ENCODE data around the gene PPT2.
"Not testable (repeated sequence)": the region's sequence is repeated elsewhere in the genome, so short reads cannot be mapped to it uniquely, and the experiment has no call there.

Gene PPT2

GRCh38 chr6:32137454-32137853 is 16.5 kb upstream of the PPT2 start:
- Mint-ChIP-seq H3K27me3 (ENCODE audit: low read depth) (peaks cover 14% of the 10 kb centered on the region), H3K36me3 (ENCODE audit: low read depth) (no peaks in the 10 kb centered on the region), H3K4me1 (ENCODE audit: low read depth) (no peaks in the 10 kb centered on the region), H3K27ac (no peak overlapping the region), H3K9me3 (no peaks in the 10 kb centered on the region), H3K4me3 (no peak overlapping the region)
- DNase-seq (ENCODE audit: low spot score), result no peak

DNA sequence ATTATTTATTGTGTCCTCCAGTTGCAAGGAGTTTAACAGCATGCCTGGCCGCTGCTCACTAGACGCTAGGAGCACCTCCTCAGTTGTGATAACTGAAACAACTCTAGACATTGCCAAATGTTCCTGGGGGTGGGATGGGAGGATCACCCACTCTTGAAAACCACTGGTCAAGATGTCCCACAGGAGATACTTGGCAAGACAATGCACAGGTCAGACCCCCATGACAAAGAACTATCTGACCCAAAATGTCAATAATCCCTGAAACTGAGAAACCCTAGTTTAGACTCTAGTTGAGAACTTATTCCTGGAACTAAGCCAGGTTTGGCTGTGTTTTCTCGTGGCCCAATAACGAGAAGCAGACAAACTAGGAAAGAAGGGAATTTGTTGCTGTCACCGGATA is 14.4 kb upstream of the PPT2 start:
- Mint-ChIP-seq H3K4me1 (ENCODE audit: low read depth) (no peaks in the 10 kb centered on the region), H3K27ac (no peak overlapping the region), H3K27me3 (ENCODE audit: low read depth) (peaks cover 12% of the 10 kb centered on the region), H3K36me3 (ENCODE audit: low read depth) (no peaks in the 10 kb centered on the region), H3K4me3 (no peak overlapping the region), H3K9me3 (no peaks in the 10 kb centered on the region)
- no peak for DNase-seq (ENCODE audit: low spot score)

- H3K36me3 Mint-ChIP-seq (ENCODE audit: low read depth), result no peaks in the 10 kb centered on the region
- no peak overlapping the region for H3K4me3 Mint-ChIP-seq
- no peak for DNase-seq (ENCODE audit: low spot score)
- no peaks in the 10 kb centered on the region for H3K4me1 Mint-ChIP-seq (ENCODE audit: low read depth)
- no peak overlapping the region for H3K27ac Mint-ChIP-seq
- no peaks in the 10 kb centered on the region for H3K9me3 Mint-ChIP-seq
- H3K27me3 Mint-ChIP-seq (ENCODE audit: low read depth), result peaks cover 11% of the 10 kb centered on the region
Observed at GRCh38 chr6:32140420-32141046, 13.4 kb upstream of the PPT2 start.

GRCh38 chr6:32144238-32144637 is 9.7 kb upstream of the PPT2 start:
- H3K9me3 Mint-ChIP-seq; DNase-seq (ENCODE audit: low spot score); H3K36me3 Mint-ChIP-seq (ENCODE audit: low read depth); H3K4me3 Mint-ChIP-seq; H3K27ac Mint-ChIP-seq: not testable (repeated sequence)
- Mint-ChIP-seq H3K4me1 (ENCODE audit: low read depth) (peaks cover 11% of the 10 kb centered on the region), H3K27me3 (ENCODE audit: low read depth) (peaks cover 47% of the 10 kb centered on the region)

DNA sequence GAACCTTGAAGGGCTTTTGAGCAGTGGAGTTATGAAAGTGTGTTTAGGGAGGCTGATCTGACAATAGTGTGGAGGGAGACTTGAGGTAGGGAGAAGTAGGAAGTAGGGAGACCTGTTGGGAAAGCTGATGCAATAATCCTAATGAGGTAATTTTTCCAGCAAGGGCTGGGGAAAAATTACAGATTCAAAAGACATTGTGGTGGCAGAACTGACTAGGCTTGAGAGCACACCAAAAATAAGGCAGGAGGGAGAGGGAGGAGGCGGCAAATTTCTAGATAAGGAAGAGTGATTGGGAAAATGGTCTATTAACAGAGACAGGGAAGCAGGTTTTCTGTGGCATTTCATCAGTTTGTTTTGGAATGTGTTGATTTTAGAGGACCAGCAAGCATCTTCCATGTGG is 7.7 kb upstream of the PPT2 start:
- Mint-ChIP-seq H3K9me3 (no peaks in the 10 kb centered on the region), H3K4me1 (ENCODE audit: low read depth) (peaks cover 12% of the 10 kb centered on the region), H3K4me3 (no peak overlapping the region), H3K27ac (no peak overlapping the region), H3K36me3 (ENCODE audit: low read depth) (no peaks in the 10 kb centered on the region), H3K27me3 (ENCODE audit: low read depth) (peaks cover 58% of the 10 kb centered on the region)
- no peak for DNase-seq (ENCODE audit: low spot score)

DNA sequence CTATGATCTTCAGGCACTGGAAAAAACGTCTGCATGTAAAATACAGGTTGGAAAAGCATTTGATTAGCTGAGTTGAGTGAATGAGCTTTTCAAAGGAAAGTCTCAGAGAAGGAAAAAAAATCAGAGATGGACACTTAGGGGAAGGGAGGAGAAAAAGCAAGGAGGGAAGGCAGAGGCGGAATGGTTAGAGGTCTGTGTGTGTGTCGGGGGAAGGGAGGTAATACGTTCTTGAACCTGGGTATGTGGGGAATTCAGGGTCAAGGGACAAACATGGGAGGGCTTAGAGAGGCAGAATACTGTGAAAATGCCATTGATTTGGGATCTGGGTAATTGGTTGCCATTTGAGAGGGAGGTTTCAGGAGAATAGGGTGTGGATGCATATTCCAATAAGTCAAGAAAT is 7.3 kb upstream of the PPT2 start:
- no peak overlapping the region for H3K4me3 Mint-ChIP-seq
- peaks cover 59% of the 10 kb centered on the region for H3K27me3 Mint-ChIP-seq (ENCODE audit: low read depth)
- no peak overlapping the region for H3K27ac Mint-ChIP-seq
- H3K9me3 Mint-ChIP-seq, result no peaks in the 10 kb centered on the region
- no peak for DNase-seq (ENCODE audit: low spot score)
- H3K36me3 Mint-ChIP-seq (ENCODE audit: low read depth), result no peaks in the 10 kb centered on the region
- H3K4me1 Mint-ChIP-seq (ENCODE audit: low read depth), result peaks cover 13% of the 10 kb centered on the region

DNA sequence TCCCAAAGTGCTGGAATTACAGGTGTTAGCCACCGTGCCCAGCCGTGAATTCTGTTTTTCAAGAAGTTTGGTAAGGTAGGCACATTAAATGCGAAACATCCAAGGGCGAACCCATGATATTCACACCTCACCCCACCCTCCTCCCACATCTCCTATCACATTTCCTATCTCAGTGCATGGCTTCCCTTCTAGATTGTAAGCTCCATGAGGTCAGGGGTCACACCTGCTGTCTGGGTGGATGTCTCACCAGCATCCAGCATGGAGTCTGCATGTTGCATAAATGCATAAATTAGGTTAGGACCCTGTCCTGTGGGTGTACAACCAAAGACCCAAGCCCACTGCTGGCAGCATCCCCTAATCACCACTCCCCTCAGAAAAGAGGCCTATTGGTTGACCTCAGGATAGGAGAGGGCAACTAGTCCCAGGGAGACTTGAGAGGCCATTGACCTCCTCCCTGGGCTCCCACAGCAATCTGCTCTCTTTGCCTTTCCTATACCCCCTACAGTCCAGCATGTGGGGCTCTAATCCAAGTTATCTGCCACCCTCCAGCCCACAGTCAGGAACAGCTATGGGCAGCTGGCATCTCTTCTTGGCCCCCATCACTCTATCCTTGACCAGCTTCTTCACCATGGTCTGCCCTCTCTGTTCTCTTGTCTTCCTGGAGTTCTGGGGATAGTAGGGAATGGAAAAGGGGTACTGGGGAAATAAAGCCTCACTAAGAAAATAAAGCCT is 6.4 kb upstream of the PPT2 start:
- Mint-ChIP-seq H3K27me3 (ENCODE audit: low read depth) (peaks cover 60% of the 10 kb centered on the region), H3K9me3 (no peaks in the 10 kb centered on the region), H3K27ac (no peak overlapping the region), H3K4me1 (ENCODE audit: low read depth) (peaks cover 13% of the 10 kb centered on the region), H3K4me3 (no peak overlapping the region), H3K36me3 (ENCODE audit: low read depth) (no peaks in the 10 kb centered on the region)
- no peak for DNase-seq (ENCODE audit: low spot score)

DNA sequence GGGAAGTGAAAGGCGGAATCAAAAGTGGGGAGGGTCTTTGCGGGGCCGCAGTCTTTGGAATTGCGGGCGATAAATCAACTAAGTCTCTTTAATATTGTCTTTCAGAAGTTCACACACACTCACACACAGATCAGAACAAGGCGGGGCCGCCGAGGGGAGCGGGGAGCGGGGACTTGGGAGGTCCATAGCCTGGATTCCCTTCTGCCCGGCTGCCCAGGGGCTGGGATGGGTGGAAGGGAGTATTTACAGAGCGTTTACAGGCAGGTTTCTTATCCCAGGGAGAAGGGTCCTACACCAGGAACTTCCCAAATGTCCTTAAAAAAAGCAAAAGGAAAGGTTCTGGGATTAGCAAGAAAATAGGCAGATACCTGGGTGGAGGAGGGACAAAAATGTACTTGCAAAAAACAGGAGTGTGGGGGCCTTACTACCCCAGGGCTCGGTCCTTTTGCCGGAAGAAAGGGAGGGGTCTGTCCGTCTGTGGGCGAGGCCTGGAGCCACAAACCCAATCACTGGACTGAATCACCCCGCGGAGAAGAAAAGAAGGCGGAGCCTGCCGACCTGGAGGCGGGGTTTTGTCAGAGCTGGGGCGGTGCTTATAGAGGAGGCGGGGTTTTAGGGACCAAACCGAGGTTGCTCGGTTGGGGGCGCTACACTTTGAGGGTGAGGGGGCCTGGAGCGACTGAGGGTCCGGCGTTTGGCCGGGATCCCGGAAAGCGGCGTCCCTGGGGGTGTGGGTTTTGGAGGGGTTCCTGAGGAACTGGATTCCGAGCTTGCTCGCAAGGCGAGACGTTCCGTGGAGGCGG is 5.5 kb upstream of the PPT2 start:
- peak; percentile 63 for DNase-seq (ENCODE audit: low spot score)
- Mint-ChIP-seq H3K27ac (peak overlapping the region; percentile 29), H3K27me3 (ENCODE audit: low read depth) (peaks cover 69% of the 10 kb centered on the region), H3K9me3 (no peaks in the 10 kb centered on the region), H3K4me3 (peak overlapping the region; percentile 79), H3K4me1 (ENCODE audit: low read depth) (peaks cover 19% of the 10 kb centered on the region), H3K36me3 (ENCODE audit: low read depth) (no peaks in the 10 kb centered on the region)

GRCh38 chr6:32149092-32149755 is 4.7 kb upstream of the PPT2 start:
- Mint-ChIP-seq H3K4me1 (ENCODE audit: low read depth) (peaks cover 21% of the 10 kb centered on the region), H3K36me3 (ENCODE audit: low read depth) (no peaks in the 10 kb centered on the region), H3K4me3 (peak overlapping the region; percentile 79), H3K27ac (peak overlapping the region; percentile 29), H3K27me3 (ENCODE audit: low read depth) (peaks cover 70% of the 10 kb centered on the region), H3K9me3 (no peaks in the 10 kb centered on the region)
- DNase-seq (ENCODE audit: low spot score), result no peak

DNA sequence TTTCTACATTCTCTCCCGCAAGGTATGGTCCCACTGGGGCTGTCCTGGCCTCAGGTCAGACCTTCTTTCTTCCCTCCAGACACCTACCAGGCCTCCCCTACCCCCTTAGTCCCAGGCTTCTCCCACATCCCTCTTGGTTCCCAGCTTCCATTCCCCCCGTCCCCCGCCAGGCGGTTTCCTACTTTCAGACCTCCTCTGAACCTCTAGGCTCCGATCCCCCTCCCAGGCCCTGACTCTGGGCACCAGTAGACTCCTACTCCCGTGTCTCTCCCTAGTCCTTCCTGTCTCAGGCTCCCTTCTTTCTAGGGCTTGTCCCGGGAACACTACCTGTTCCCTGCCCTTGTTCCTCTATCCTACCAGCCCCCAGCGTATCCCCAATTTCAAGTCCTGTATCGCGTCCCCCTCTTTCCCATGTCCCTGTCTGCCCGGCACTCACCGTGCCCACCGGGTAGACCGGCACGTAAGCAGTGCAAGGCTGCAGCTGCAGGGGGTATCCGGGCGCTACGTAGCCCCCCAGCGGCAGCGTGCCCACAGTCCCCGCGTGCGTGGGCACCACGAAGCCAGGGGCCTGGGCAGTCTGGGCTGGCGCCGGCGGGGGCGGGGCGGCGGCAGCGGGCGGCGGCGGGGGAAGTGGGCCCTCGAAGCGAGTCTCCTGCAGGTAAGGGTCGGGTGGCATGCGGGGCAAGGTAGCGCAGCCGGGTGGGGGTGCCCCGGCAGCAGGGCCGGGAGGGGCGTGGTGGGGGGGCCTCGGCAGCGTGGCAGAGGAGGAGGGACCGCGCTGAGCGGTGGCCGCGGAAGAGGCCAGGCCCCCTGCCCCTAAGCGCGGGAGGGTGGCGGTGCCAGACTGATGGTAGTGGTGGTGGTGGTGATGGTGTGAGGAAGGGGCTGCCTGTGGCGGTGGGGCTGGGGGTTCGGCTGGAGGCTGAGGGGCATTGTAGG is 3.7 kb upstream of the PPT2 start:
- Mint-ChIP-seq H3K27me3 (ENCODE audit: low read depth) (peaks cover 69% of the 10 kb centered on the region), H3K4me1 (ENCODE audit: low read depth) (peaks cover 28% of the 10 kb centered on the region), H3K36me3 (ENCODE audit: low read depth) (no peaks in the 10 kb centered on the region), H3K4me3 (no peak overlapping the region), H3K27ac (no peak overlapping the region), H3K9me3 (no peaks in the 10 kb centered on the region)
- DNase-seq (ENCODE audit: low spot score), result no peak

DNA sequence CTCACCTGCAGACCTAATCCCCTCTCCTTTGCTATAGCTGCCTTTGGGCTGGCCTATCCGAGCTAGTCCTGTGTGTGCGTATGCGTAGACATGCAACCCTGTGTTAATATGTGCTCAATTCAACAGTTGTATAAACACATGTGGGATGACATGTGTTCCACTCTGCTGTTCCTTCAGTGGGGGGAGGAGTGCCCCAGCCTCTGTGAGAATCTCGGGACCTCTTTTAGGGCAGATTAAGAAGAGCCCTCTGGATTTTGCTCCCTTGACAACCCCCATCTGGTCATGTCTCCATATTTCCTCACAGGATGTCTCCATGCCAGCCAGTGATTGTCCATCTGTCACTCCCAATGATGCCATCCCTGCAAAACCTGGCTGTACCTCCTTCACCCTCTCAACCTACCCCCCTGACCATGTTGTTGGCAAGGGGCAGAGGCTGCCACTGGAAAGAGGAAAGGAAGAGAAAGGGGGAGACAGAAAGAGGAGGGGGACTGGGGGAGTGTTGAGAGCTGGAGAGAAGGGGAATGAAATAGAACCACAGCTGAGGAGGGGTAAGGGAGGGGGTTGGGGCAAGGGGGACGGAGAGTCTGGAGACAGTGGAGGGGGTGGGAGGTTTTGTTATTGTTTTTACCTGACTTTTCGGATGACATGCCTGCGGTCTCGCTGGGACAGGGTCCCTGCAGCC is 2.6 kb upstream of the PPT2 start:
- no peak overlapping the region for H3K27ac Mint-ChIP-seq
- no peaks in the 10 kb centered on the region for H3K36me3 Mint-ChIP-seq (ENCODE audit: low read depth)
- no peaks in the 10 kb centered on the region for H3K9me3 Mint-ChIP-seq
- H3K4me1 Mint-ChIP-seq (ENCODE audit: low read depth), result peaks cover 32% of the 10 kb centered on the region
- H3K27me3 Mint-ChIP-seq (ENCODE audit: low read depth), result peaks cover 61% of the 10 kb centered on the region
- H3K4me3 Mint-ChIP-seq, result no peak overlapping the region
- DNase-seq (ENCODE audit: low spot score), result no peak

GRCh38 chr6:32151863-32152768 is 1.8 kb upstream of the PPT2 start, which contains the start of gene PRRT1:
TSS of gene PRRT1 (minus strand) at chr6:32151939. CDS start at chr6:32151827, 112 bp downstream.
- Mint-ChIP-seq H3K4me3 (peak within 1 kb of the TSS; percentile 57), H3K27me3 (ENCODE audit: low read depth) (peaks cover 53% of the 10 kb centered on the region), H3K9me3 (no peaks in the 10 kb centered on the region), H3K36me3 (ENCODE audit: low read depth) (no peaks in the 10 kb centered on the region), H3K4me1 (ENCODE audit: low read depth) (peaks cover 32% of the 10 kb centered on the region), H3K27ac (no peak within 1 kb of the TSS)
- no peak for DNase-seq (ENCODE audit: low spot score)

Measured in T-helper 2 cell treated with Interferon-gamma antibody and Interleukin-4, amounts not matched to agents 5 μg/mL and 100 μg/mL, for 36 hours (primary cell).